CD14-positive monocyte (primary cell): ENCODE results near the gene ARHGEF7. TPM values are rescaled to one million over a fixed set of nuclear protein-coding genes. Genes with fewer than 3 reads are reported as not detected.

Experiments
- DNase-seq, 3 donors: peaks; one replicate each; pipeline ENCODE4 v3.0.0-alpha.2; 2011 to 2022
- H2AFZ ChIP-seq: 2 replicates; pipeline ENCODE4 v1.6.0; 2012; ENCODE audit warnings: mild to moderate bottlenecking, low read depth, low read length, inconsistent platforms; ENCODE audit not compliant: insufficient read depth, poor library complexity, severe bottlenecking
- H3K27ac ChIP-seq, 2 donors: 1 replicate in 1 of 2; 2 replicates in 1 of 2; pipeline ENCODE4 v1.5.1; 2012 to 2013; ENCODE audit warnings: low read length in 2 of 2, control low read depth in 1 of 2, inconsistent platforms in 1 of 2, low read depth in 1 of 2, mild to moderate bottlenecking in 1 of 2
- H3K27me3 ChIP-seq, 2 donors: one replicate each; pipeline versions ENCODE4 v1.6.0 to v1.6.1; 2011 to 2013; ENCODE audit warnings: low read length in 2 of 2; ENCODE audit not compliant: control insufficient read depth in 2 of 2, insufficient read depth in 2 of 2
- H3K36me3 ChIP-seq, 2 donors: replicated peaks in 1 of 2; 1 replicate in 1 of 2; 2 replicates in 1 of 2; pipeline versions ENCODE4 v1.5.1 to v1.6.1; 2012 to 2013; ENCODE audit warnings: low read length in 2 of 2, control low read depth in 1 of 2, inconsistent platforms in 1 of 2, mild to moderate bottlenecking in 1 of 2; ENCODE audit not compliant: insufficient read depth in 2 of 2, control insufficient read depth in 1 of 2
- H3K4me1 ChIP-seq, 2 donors: 1 replicate in 1 of 2; 2 replicates in 1 of 2; pipeline versions ENCODE4 v1.5.1 to v1.6.1; 2012 to 2013; ENCODE audit warnings: low read length in 2 of 2, control low read depth in 1 of 2, inconsistent platforms in 1 of 2, mild to moderate bottlenecking in 1 of 2, moderate library complexity in 1 of 2; ENCODE audit not compliant: insufficient read depth in 2 of 2, control insufficient read depth in 1 of 2
- H3K4me2 ChIP-seq: replicated peaks from 2 replicates; pipeline ENCODE3; 2012; ENCODE audit warnings: low read length, moderate library complexity, mild to moderate bottlenecking; ENCODE audit not compliant: poor library complexity, severe bottlenecking; ENCODE audit errors: extremely low read depth
- H3K4me3 ChIP-seq, 3 experiments: fragments of 200-600 bp in 1 of 3; sonication (generic) in 1 of 3; replicated peaks in 1 of 3; 1 replicate in 2 of 3; 2 replicates in 1 of 3; pipeline ENCODE4 v1.5.1; 2011 to 2013; ENCODE audit warnings: low read length in 3 of 3, mild to moderate bottlenecking in 3 of 3, control low read depth in 2 of 3, low read depth in 2 of 3, inconsistent platforms in 1 of 3, moderate library complexity in 1 of 3
- H3K79me2 ChIP-seq: 2 replicates; pipeline ENCODE4 v1.6.0; 2012; ENCODE audit warnings: mild to moderate bottlenecking, control low read depth, inconsistent platforms, low read length, moderate library complexity; ENCODE audit not compliant: insufficient read depth
- H3K9ac ChIP-seq: 2 replicates; pipeline ENCODE4 v1.6.0; 2017; ENCODE audit warnings: low read length, mild to moderate bottlenecking; ENCODE audit not compliant: insufficient read depth, poor library complexity, severe bottlenecking
- H3K9me3 ChIP-seq, 2 donors: replicated peaks in 1 of 2; 1 replicate in 1 of 2; 2 replicates in 1 of 2; pipeline versions ENCODE4 v1.5.1 to v1.6.1; 2012 to 2013; ENCODE audit warnings: low read length in 2 of 2, control low read depth in 1 of 2; ENCODE audit not compliant: control insufficient read depth in 1 of 2, insufficient read depth in 1 of 2
- H4K20me1 ChIP-seq: 2 replicates; pipeline ENCODE4 v1.6.0; 2012; ENCODE audit warnings: mild to moderate bottlenecking, low read length, control low read depth, moderate library complexity; ENCODE audit not compliant: insufficient read depth
- H3K27ac Mint-ChIP-seq, 7 donors: one replicate each; pipeline ENCODE4 v1.8.0; 2020; ENCODE audit warnings: mild to moderate bottlenecking in 7 of 7, mixed read lengths in 7 of 7, moderate library complexity in 6 of 7, inconsistent platforms in 2 of 7
- H3K27me3 Mint-ChIP-seq, 3 donors: one replicate each; pipeline ENCODE4 v1.8.0; 2021 to 2022; ENCODE audit warnings: low read depth in 3 of 3, mild to moderate bottlenecking in 3 of 3, mixed read lengths in 3 of 3, moderate library complexity in 3 of 3, inconsistent platforms in 1 of 3
- H3K36me3 Mint-ChIP-seq, 2 donors: one replicate each; pipeline ENCODE4 v1.8.0; 2020; ENCODE audit warnings: mixed read lengths in 2 of 2, inconsistent platforms in 1 of 2, mild to moderate bottlenecking in 1 of 2
- H3K4me1 Mint-ChIP-seq: one replicate; pipeline ENCODE4 v1.8.0; 2020; ENCODE audit warnings: mild to moderate bottlenecking, mixed read lengths
- H3K4me3 Mint-ChIP-seq, 2 donors: one replicate each; pipeline ENCODE4 v1.8.0; 2020; ENCODE audit warnings: mild to moderate bottlenecking in 2 of 2, mixed read lengths in 2 of 2, moderate library complexity in 1 of 2
- H3K9me3 Mint-ChIP-seq, 7 donors: one replicate each; pipeline ENCODE4 v1.8.0; 2020 to 2022; ENCODE audit warnings: mixed read lengths in 7 of 7, mild to moderate bottlenecking in 6 of 7, moderate library complexity in 6 of 7, inconsistent platforms in 2 of 7
- CTCF ChIP-seq: fragments of 200-600 bp; IDR thresholded peaks from one replicate; pipeline ENCODE4 v1.8.0; 2022; ENCODE audit warnings: antibody characterized with exemption, mild to moderate bottlenecking
- WGBS: methylation state at CpG from one replicate; pipeline ENCODE4 v1.1.5; 2013; ENCODE audit warnings: missing lambda C conversion rate; ENCODE audit not compliant: insufficient coverage; 5-methylcytosine and 5-hydroxymethylcytosine counted together
- intact Hi-C, 2 donors: fragments of 100-400 bp; cut with micrococcal nuclease; formaldehyde crosslinking; loops; one replicate each; pipeline versions ENCODE4 v1.15.0 to v1.15.1; 2023
- polyA plus RNA-seq, 3 donors: library from polyadenylated mRNA; depleted of rRNA in 1 of 3; unstranded in 2 of 3; stranded (reverse) in 1 of 3; fragments of 300-500 nt in 2 of 3; fragments of >200 nt in 1 of 3; fragmentation: Illumina TruSeq in 2 of 3; gene quantifications; 1 replicate in 2 of 3; 2 replicates in 1 of 3; pipeline ENCODE4 v1.2.3, GENCODE V29; 2012 to 2021

Gene ARHGEF7
- polyA plus RNA-seq, 3 donors, result 4.6 to 29.0 (median 6.1) TPM

DNA sequence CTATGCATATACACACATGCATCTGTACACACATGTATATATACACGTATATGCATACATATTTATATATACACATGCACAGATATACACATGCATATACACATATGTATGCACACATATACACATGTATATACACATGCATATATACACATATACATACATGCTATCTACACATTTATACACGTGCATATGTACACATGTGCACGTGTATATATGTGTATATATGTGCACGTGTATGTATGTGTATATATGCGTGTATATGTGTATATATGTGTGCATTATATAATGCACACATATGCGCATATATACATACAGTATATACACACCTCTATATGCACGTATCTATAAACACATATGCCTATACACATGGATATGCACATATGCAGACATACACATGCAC, 17.8 kb downstream of the ARHGEF7 start:
- no peak for TF ChIP-seq CTCF
- intact Hi-C loops, result no loop called here
- no peak for DNase-seq
- WGBS, result 100% methylated on average over 1 of the region's 7 CpGs
- H3K9ac ChIP-seq, result no peak overlapping the region
- H3K36me3 ChIP-seq, result no peaks in the 10 kb centered on the region
- Mint-ChIP-seq H3K27ac (no peak overlapping the region), H3K4me1 (no peaks in the 10 kb centered on the region), H3K4me3 (no peak overlapping the region), H3K36me3 (no peaks in the 10 kb centered on the region), H3K27me3 (peaks cover 10 to 26% (median 22%) of the 10 kb centered on the region in 3 donors), H3K9me3 (peaks cover 0 to 3% (median 0%) of the 10 kb centered on the region in 7 donors)
- H3K27me3 ChIP-seq, result peaks cover 0 to 1% of the 10 kb centered on the region in 2 donors
- no peak overlapping the region for H3K4me2 ChIP-seq
- no peak overlapping the region for H3K4me3 ChIP-seq
- H4K20me1 ChIP-seq, result no peaks in the 10 kb centered on the region
- no peaks in the 10 kb centered on the region for H3K4me1 ChIP-seq
- no peak overlapping the region for H2AFZ ChIP-seq
- H3K27ac ChIP-seq, result no peak overlapping the region
- H3K9me3 ChIP-seq, result no peaks in the 10 kb centered on the region
- no peaks in the 10 kb centered on the region for H3K79me2 ChIP-seq

DNA sequence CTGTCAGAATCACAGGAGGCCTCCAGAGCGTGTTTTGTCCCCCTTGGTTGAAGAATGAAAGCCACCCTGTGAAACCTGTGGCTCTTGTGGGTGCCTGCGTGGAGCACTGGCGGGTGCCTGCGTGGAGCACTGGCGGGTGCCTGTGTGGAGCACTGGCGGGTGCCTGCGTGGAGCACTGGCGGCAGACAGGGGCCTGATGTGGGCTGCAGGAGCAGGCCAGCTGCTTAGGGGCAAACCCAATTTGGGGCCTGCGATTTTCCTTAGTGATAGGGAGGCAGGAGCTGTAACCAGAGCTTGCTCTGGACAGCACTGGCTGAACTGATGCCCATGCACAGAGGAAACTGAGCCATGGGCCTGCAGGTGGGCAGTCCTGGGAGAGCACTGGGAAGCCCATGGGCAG, 24.3 kb downstream of the ARHGEF7 start:
- intact Hi-C loops, result no loop called here
- H3K9me3 Mint-ChIP-seq, result peaks cover 0 to 8% (median 0%) of the 10 kb centered on the region in 7 donors
- DNase-seq, result no peak
- H3K4me3 ChIP-seq, result no peak overlapping the region
- no peaks in the 10 kb centered on the region for H3K79me2 ChIP-seq
- H3K27me3 Mint-ChIP-seq, result peaks cover 12 to 31% (median 20%) of the 10 kb centered on the region in 3 donors
- H2AFZ ChIP-seq, result no peak overlapping the region
- no peak overlapping the region for H3K27ac ChIP-seq
- H3K9ac ChIP-seq, result no peak overlapping the region
- no peaks in the 10 kb centered on the region for H3K36me3 ChIP-seq
- no peaks in the 10 kb centered on the region for H3K36me3 Mint-ChIP-seq
- H3K4me3 Mint-ChIP-seq, result no peak overlapping the region
- 95% methylated on average over 8 of the region's 9 CpGs for WGBS
- H3K9me3 ChIP-seq, result no peaks in the 10 kb centered on the region
- peaks cover 0 to 2% of the 10 kb centered on the region in 2 donors for H3K27me3 ChIP-seq
- H3K4me1 ChIP-seq, result no peaks in the 10 kb centered on the region
- no peak for TF ChIP-seq CTCF
- no peak overlapping the region for H3K4me2 ChIP-seq
- H4K20me1 ChIP-seq, result no peaks in the 10 kb centered on the region
- H3K4me1 Mint-ChIP-seq, result no peaks in the 10 kb centered on the region
- H3K27ac Mint-ChIP-seq, result no peak overlapping the region
